IPS-18a (cell line): ENCODE measurements around the gene SCML1.

Source experiments
- H3K27ac ChIP-seq: one replicate; pipeline ENCODE4 v1.5.1; 2013; ENCODE audit warnings: low read length
- H3K27me3 ChIP-seq: one replicate; pipeline ENCODE4 v1.6.1; 2013; ENCODE audit warnings: mild to moderate bottlenecking, low read length; ENCODE audit not compliant: control insufficient read depth, insufficient read depth
- H3K36me3 ChIP-seq: one replicate; pipeline ENCODE4 v1.6.1; 2013; ENCODE audit warnings: low read depth, low read length; ENCODE audit not compliant: control insufficient read depth
- H3K4me1 ChIP-seq: one replicate; pipeline ENCODE4 v1.6.1; 2013; ENCODE audit warnings: low read depth, low read length; ENCODE audit not compliant: control insufficient read depth
- H3K4me3 ChIP-seq: one replicate; pipeline ENCODE4 v1.5.1; 2013; ENCODE audit warnings: low read length
- H3K9ac ChIP-seq: one replicate; pipeline ENCODE4 v1.6.1; 2013; ENCODE audit warnings: mild to moderate bottlenecking, low read length, moderate library complexity
- H3K9me3 ChIP-seq: one replicate; pipeline ENCODE4 v1.6.1; 2013; ENCODE audit warnings: low read depth, low read length; ENCODE audit not compliant: control insufficient read depth

The SCML1 gene

GRCh38 chrX:17736856-17737709, at the start of gene SCML1:
TSS of gene SCML1 (plus strand) at chrX:17737493. CDS start at chrX:17744187, 6,694 bp downstream.
- Histone ChIP-seq H3K27ac (no peak within 1 kb of the TSS), H3K9me3 (no peaks in the 10 kb centered on the region), H3K36me3 (peaks cover 6% of the 10 kb centered on the region), H3K4me1 (peaks cover 8% of the 10 kb centered on the region), H3K27me3 (peaks cover 34% of the 10 kb centered on the region), H3K9ac (peak within 1 kb of the TSS; percentile 44), H3K4me3 (peak within 1 kb of the TSS; percentile 74)

- Histone ChIP-seq H3K27ac (no peak overlapping the region), H3K4me1 (peaks cover 6% of the 10 kb centered on the region), H3K4me3 (no peak overlapping the region), H3K9me3 (no peaks in the 10 kb centered on the region), H3K27me3 (no peaks in the 10 kb centered on the region), H3K36me3 (no peaks in the 10 kb centered on the region), H3K9ac (no peak overlapping the region)
Observed at GRCh38 chrX:17687648-17688047, 49.6 kb upstream of the SCML1 start.

- Histone ChIP-seq H3K27ac (no peak overlapping the region), H3K4me1 (peaks cover 9% of the 10 kb centered on the region), H3K27me3 (no peaks in the 10 kb centered on the region), H3K36me3 (no peaks in the 10 kb centered on the region), H3K4me3 (no peak overlapping the region), H3K9ac (no peak overlapping the region), H3K9me3 (no peaks in the 10 kb centered on the region)
Observed at GRCh38 chrX:17689971-17690409, 47.3 kb upstream of the SCML1 start.

- no peak overlapping the region for H3K9ac ChIP-seq
- no peaks in the 10 kb centered on the region for H3K27me3 ChIP-seq
- H3K4me1 ChIP-seq = peaks cover 9% of the 10 kb centered on the region
- H3K27ac ChIP-seq = no peak overlapping the region
- H3K9me3 ChIP-seq = no peaks in the 10 kb centered on the region
- no peak overlapping the region for H3K4me3 ChIP-seq
- H3K36me3 ChIP-seq = no peaks in the 10 kb centered on the region
Observed at GRCh38 chrX:17692709-17693346, 44.5 kb upstream of the SCML1 start.

GRCh38 chrX:17697191-17697590, 40.1 kb upstream of the SCML1 start:
- H3K36me3 ChIP-seq = no peaks in the 10 kb centered on the region
- no peak overlapping the region for H3K27ac ChIP-seq
- H3K4me3 ChIP-seq = no peak overlapping the region
- no peak overlapping the region for H3K9ac ChIP-seq
- peaks cover 3% of the 10 kb centered on the region for H3K4me1 ChIP-seq
- no peaks in the 10 kb centered on the region for H3K27me3 ChIP-seq
- no peaks in the 10 kb centered on the region for H3K9me3 ChIP-seq

- no peak overlapping the region for H3K27ac ChIP-seq
- H3K4me3 ChIP-seq = no peak overlapping the region
- no peaks in the 10 kb centered on the region for H3K9me3 ChIP-seq
- H3K9ac ChIP-seq = no peak overlapping the region
- H3K4me1 ChIP-seq = no peaks in the 10 kb centered on the region
- no peaks in the 10 kb centered on the region for H3K36me3 ChIP-seq
- H3K27me3 ChIP-seq = no peaks in the 10 kb centered on the region
Observed at GRCh38 chrX:17700976-17701375, 36.3 kb upstream of the SCML1 start.

GRCh38 chrX:17703201-17703600, 34.1 kb upstream of the SCML1 start:
- Histone ChIP-seq H3K4me1 (no peaks in the 10 kb centered on the region), H3K36me3 (no peaks in the 10 kb centered on the region)

GRCh38 chrX:17705211-17705610, 32.1 kb upstream of the SCML1 start:
- no peaks in the 10 kb centered on the region for H3K27me3 ChIP-seq
- no peaks in the 10 kb centered on the region for H3K36me3 ChIP-seq
- H3K9me3 ChIP-seq = no peaks in the 10 kb centered on the region
- H3K9ac ChIP-seq = no peak overlapping the region
- no peaks in the 10 kb centered on the region for H3K4me1 ChIP-seq
- no peak overlapping the region for H3K27ac ChIP-seq
- H3K4me3 ChIP-seq = no peak overlapping the region

More at GRCh38 chrX:17703201-17703600, 34.1 kb upstream of the SCML1 start:
- H3K9me3 ChIP-seq = no peaks in the 10 kb centered on the region
- H3K4me3 ChIP-seq = no peak overlapping the region
- no peak overlapping the region for H3K9ac ChIP-seq
- H3K27ac ChIP-seq = no peak overlapping the region
- H3K27me3 ChIP-seq = no peaks in the 10 kb centered on the region

- H3K27ac ChIP-seq = no peak overlapping the region
- H3K27me3 ChIP-seq = no peaks in the 10 kb centered on the region
- no peak overlapping the region for H3K4me3 ChIP-seq
- no peak overlapping the region for H3K9ac ChIP-seq
- no peaks in the 10 kb centered on the region for H3K9me3 ChIP-seq
- no peaks in the 10 kb centered on the region for H3K36me3 ChIP-seq
- no peaks in the 10 kb centered on the region for H3K4me1 ChIP-seq
Observed at GRCh38 chrX:17706676-17707075, 30.6 kb upstream of the SCML1 start.

GRCh38 chrX:17707731-17708130, 29.6 kb upstream of the SCML1 start:
- Histone ChIP-seq H3K4me1 (no peaks in the 10 kb centered on the region), H3K27ac (no peak overlapping the region), H3K27me3 (no peaks in the 10 kb centered on the region), H3K9ac (no peak overlapping the region), H3K36me3 (no peaks in the 10 kb centered on the region), H3K4me3 (no peak overlapping the region), H3K9me3 (no peaks in the 10 kb centered on the region)

- H3K9me3 ChIP-seq = no peaks in the 10 kb centered on the region
- no peaks in the 10 kb centered on the region for H3K4me1 ChIP-seq
- H3K36me3 ChIP-seq = no peaks in the 10 kb centered on the region
- no peak overlapping the region for H3K27ac ChIP-seq
- H3K4me3 ChIP-seq = no peak overlapping the region
- no peak overlapping the region for H3K9ac ChIP-seq
- H3K27me3 ChIP-seq = no peaks in the 10 kb centered on the region
Observed at GRCh38 chrX:17710871-17711301, 26.4 kb upstream of the SCML1 start.
